PC-3 (cell line): ENCODE data around the gene PHEX. TPM values are rescaled to one million over a fixed set of nuclear protein-coding genes. Genes with fewer than 3 reads are reported as not detected.

Source experiments
- ATAC-seq: fragments of 200-7000 bp; cut with Tn5 transposase; 2 replicates; pipeline ENCODE4 v1.9.1; 2020; ENCODE audit warnings: mild to moderate bottlenecking, moderate library complexity
- BruUV-seq: library from RNA; stranded (reverse); fragments of 400-500 nt; replicated peaks from 2 replicates; lab custom pipeline; 2021; lab: Mats Ljungman, UMichigan
- CTCF ChIA-PET: fragments of 300-600 bp; sonication (Branson Sonifier 250); formaldehyde crosslinking; loops from one replicate; lab custom pipeline; 2022; ENCODE audit warnings: antibody characterized with exemption; lab: Charles Lee
- POLR2A ChIA-PET: fragments of 300-600 bp; sonication (Branson Sonifier 250); formaldehyde crosslinking; loops from one replicate; lab custom pipeline; 2022; ENCODE audit warnings: antibody characterized with exemption; ENCODE audit not compliant: unreplicated experiment; lab: Charles Lee
- DNase-seq: peaks from one replicate; pipeline ENCODE4 v3.0.0-alpha.2; 2015
- H2AFZ ChIP-seq: fragments of 300-600 bp; sonication (generic); 2 replicates; pipeline ENCODE4 v1.6.0; 2016; ENCODE audit warnings: antibody characterized with exemption, low read length
- H3F3A ChIP-seq: fragments of 300-600 bp; sonication (generic); one replicate; pipeline ENCODE4 v1.6.0; 2017; ENCODE audit warnings: antibody characterized with exemption, low read length, control low read depth, mild to moderate bottlenecking; ENCODE audit not compliant: unreplicated experiment
- H3K27ac ChIP-seq: fragments of 300-600 bp; sonication (generic); 2 replicates; pipeline ENCODE4 v1.5.1; 2016; ENCODE audit warnings: mild to moderate bottlenecking, low read length
- H3K27me3 ChIP-seq: fragments of 300-600 bp; sonication (generic); 2 replicates; pipeline ENCODE4 v1.6.1; 2016; ENCODE audit warnings: low read length, mixed read lengths
- H3K36me3 ChIP-seq: fragments of 300-600 bp; sonication (generic); 2 replicates; pipeline ENCODE4 v1.6.1; 2016; ENCODE audit warnings: low read depth, mixed run types, low read length, mixed read lengths
- H3K4me1 ChIP-seq: fragments of 300-600 bp; sonication (generic); 2 replicates; pipeline ENCODE4 v1.5.1; 2016; ENCODE audit warnings: low read length; ENCODE audit not compliant: insufficient read depth
- H3K4me2 ChIP-seq: fragments of 300-600 bp; sonication (generic); 2 replicates; pipeline ENCODE4 v1.6.0; 2016; ENCODE audit warnings: low read length
- H3K4me3 ChIP-seq: fragments of 300-600 bp; sonication (generic); 2 replicates; pipeline ENCODE4 v1.5.1; 2016; ENCODE audit warnings: mild to moderate bottlenecking, low read length, mixed read lengths
- H3K79me2 ChIP-seq: fragments of 300-600 bp; sonication (generic); 2 replicates; pipeline ENCODE4 v1.6.1; 2017; ENCODE audit warnings: low read length, mixed read lengths
- H3K9ac ChIP-seq: fragments of 300-600 bp; sonication (generic); 2 replicates; pipeline ENCODE4 v1.6.0; 2016; ENCODE audit warnings: mild to moderate bottlenecking, low read length
- H3K9me2 ChIP-seq: fragments of 300-600 bp; sonication (generic); replicated peaks from 2 replicates; pipeline ENCODE4 v1.6.1; 2016; ENCODE audit warnings: mixed run types, low read length, mixed read lengths
- H3K9me3 ChIP-seq: fragments of 300-600 bp; sonication (generic); 2 replicates; pipeline ENCODE4 v1.6.1; 2016; ENCODE audit warnings: low read length, mixed read lengths
- H4K20me1 ChIP-seq: fragments of 300-600 bp; sonication (generic); 2 replicates; pipeline ENCODE4 v1.6.1; 2016; ENCODE audit warnings: low read length, mixed read lengths
- EZH2 ChIP-seq: fragments of 300-600 bp; sonication (generic); IDR thresholded peaks from one replicate; pipeline ENCODE4 v1.6.1; 2017; ENCODE audit warnings: antibody characterized with exemption, mild to moderate bottlenecking, low read length; ENCODE audit not compliant: unreplicated experiment
- EZH2phosphoT487 ChIP-seq: fragments of 300-600 bp; sonication (generic); IDR thresholded peaks from 2 replicates; pipeline ENCODE4 v1.6.1; 2018; ENCODE audit warnings: mild to moderate bottlenecking, antibody characterized with exemption, low read length, borderline replicate concordance
- intact Hi-C: fragments of 100-400 bp; cut with micrococcal nuclease; formaldehyde crosslinking; loops from 2 replicates; pipeline ENCODE4 v1.9.0; 2023
- total RNA-seq: library from RNA; depleted of rRNA; stranded (reverse); fragments of >200 nt; gene quantifications from 2 replicates; pipeline ENCODE4 v1.2.3, GENCODE V29; 2014
- TF ChIP-seq, protein P1 (sequence below): fragments of 300-600 bp; sonication (generic); conservative IDR thresholded peaks from 2 replicates; pipeline ENCODE4 v1.5.1; 2017; ENCODE audit warnings: antibody characterized with exemption, low read depth, mild to moderate bottlenecking, low read length

The PHEX gene
- total RNA-seq, 1 experiment from 2014 or later: 0.62 TPM

DNA sequence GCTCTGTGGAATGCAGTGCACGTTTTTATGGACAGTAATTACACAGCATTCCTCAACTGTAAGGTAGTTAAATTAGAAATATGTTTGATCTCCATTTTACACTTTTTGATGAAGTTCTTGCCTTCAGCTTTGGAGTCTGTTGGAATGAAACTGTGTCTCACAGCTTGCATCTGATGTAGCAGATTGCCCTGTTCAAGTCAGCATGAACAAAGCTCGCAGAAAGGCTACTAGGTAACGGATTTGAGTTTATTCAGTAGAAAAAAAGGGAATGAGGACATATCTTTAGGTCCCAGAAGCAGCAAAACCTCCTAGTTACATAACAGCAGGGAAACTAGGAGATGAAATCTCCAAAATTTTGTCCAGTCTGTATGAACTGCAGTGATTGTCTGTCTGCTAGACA is 216.3 kb downstream of the PHEX start:
- Histone ChIP-seq H3K27me3 (no peaks in the 10 kb centered on the region), H3K4me3 (no peak overlapping the region), H3K4me2 (no peak overlapping the region), H3K4me1 (no peaks in the 10 kb centered on the region), H3K9me3 (no peaks in the 10 kb centered on the region), H3K79me2 (no peaks in the 10 kb centered on the region), H3K27ac (no peak overlapping the region), H3F3A (no peaks in the 10 kb centered on the region), H3K9me2 (no peaks in the 10 kb centered on the region), H3K36me3 (no peaks in the 10 kb centered on the region), H3K9ac (no peak overlapping the region), H2AFZ (no peak overlapping the region), H4K20me1 (no peaks in the 10 kb centered on the region)
- no TSS peak for BruUV-seq
- ChIA-PET CTCF (interaction anchor here (0.6 kb wide), 1 partner anchor 414 kb away, joined by 4 read pairs; no protein-coding TSS in a partner anchor), POLR2A (interaction anchor here (0.5 kb wide), 1 partner anchor 275 kb away, joined by 3 read pairs; no protein-coding TSS in a partner anchor)
- intact Hi-C loops: no loop called here
- ATAC-seq (no peak), DNase-seq (no peak)
- TF ChIP-seq, protein P1, sequence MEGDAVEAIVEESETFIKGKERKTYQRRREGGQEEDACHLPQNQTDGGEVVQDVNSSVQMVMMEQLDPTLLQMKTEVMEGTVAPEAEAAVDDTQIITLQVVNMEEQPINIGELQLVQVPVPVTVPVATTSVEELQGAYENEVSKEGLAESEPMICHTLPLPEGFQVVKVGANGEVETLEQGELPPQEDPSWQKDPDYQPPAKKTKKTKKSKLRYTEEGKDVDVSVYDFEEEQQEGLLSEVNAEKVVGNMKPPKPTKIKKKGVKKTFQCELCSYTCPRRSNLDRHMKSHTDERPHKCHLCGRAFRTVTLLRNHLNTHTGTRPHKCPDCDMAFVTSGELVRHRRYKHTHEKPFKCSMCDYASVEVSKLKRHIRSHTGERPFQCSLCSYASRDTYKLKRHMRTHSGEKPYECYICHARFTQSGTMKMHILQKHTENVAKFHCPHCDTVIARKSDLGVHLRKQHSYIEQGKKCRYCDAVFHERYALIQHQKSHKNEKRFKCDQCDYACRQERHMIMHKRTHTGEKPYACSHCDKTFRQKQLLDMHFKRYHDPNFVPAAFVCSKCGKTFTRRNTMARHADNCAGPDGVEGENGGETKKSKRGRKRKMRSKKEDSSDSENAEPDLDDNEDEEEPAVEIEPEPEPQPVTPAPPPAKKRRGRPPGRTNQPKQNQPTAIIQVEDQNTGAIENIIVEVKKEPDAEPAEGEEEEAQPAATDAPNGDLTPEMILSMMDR: no peak
- TF ChIP-seq EZH2phosphoT487: no peak
- no peak for TF ChIP-seq EZH2

DNA sequence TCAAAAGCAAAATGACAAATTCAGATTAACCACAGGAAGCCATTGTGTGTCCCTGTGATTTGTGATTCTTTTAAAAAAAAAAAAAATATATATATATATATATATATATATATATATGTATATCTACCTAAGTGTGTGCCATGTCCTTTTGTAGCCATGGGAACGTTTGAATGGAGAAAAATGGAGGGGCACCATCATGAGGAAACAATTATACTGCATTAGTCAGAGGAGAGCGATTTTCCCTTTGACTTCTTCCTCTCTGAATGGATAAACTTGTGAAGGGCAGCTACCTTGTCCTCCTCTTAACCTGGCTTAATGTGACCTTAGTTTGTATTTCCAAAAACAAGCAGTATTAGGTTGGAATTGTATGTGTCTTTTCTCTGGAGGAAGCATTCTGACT is 217.2 kb downstream of the PHEX start:
- Histone ChIP-seq H3K27ac (no peak overlapping the region), H3K4me3 (no peak overlapping the region), H3K79me2 (no peaks in the 10 kb centered on the region), H3K36me3 (no peaks in the 10 kb centered on the region), H3K9me2 (no peaks in the 10 kb centered on the region), H3K27me3 (no peaks in the 10 kb centered on the region), H3F3A (no peaks in the 10 kb centered on the region), H3K9ac (no peak overlapping the region), H3K4me1 (no peaks in the 10 kb centered on the region), H2AFZ (no peak overlapping the region), H4K20me1 (no peaks in the 10 kb centered on the region), H3K4me2 (no peak overlapping the region), H3K9me3 (no peaks in the 10 kb centered on the region)
- intact Hi-C loops: no loop called here
- TF ChIP-seq, protein P1: no peak
- TF ChIP-seq EZH2phosphoT487 (no peak), EZH2 (no peak)
- POLR2A ChIA-PET: no interaction called here
- no peak for DNase-seq
- CTCF ChIA-PET: no interaction called here
- no peak for ATAC-seq
- BruUV-seq: no TSS peak

DNA sequence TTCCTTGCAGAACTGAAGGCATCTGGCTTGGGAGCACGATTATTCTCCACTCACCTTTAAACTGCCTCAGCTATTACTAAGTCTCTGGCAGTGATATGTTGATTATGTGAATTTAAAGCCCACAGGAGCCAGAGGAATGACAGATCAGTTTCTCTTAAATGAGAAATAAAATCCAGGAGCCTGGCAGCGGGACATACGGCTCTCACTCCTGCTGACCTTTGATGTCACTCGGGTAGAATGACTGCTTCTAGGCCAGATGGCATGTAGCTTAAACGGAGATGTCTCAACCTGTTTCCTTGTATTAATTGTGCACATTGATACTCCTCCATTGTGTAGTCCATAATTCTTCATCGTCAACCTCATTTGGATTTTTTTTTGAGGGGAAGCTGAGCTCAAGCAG is 236.6 kb downstream of the PHEX start:
- Histone ChIP-seq H3K4me1 (no peaks in the 10 kb centered on the region), H2AFZ (no peak overlapping the region), H3K27ac (no peak overlapping the region), H3F3A (no peaks in the 10 kb centered on the region), H3K27me3 (no peaks in the 10 kb centered on the region), H4K20me1 (no peaks in the 10 kb centered on the region), H3K4me3 (no peak overlapping the region), H3K4me2 (no peak overlapping the region), H3K36me3 (no peaks in the 10 kb centered on the region), H3K9me2 (no peaks in the 10 kb centered on the region), H3K79me2 (no peaks in the 10 kb centered on the region), H3K9me3 (no peaks in the 10 kb centered on the region), H3K9ac (no peak overlapping the region)
- no TSS peak for BruUV-seq
- DNase-seq (no peak), ATAC-seq (no peak)
- TF ChIP-seq EZH2phosphoT487: no peak
- TF ChIP-seq EZH2: no peak
- TF ChIP-seq, protein P1: no peak
- intact Hi-C loops: no loop called here
- POLR2A ChIA-PET: no interaction called here
- CTCF ChIA-PET: no interaction called here
